ENCODE results near the gene ZBTB26.
"Not testable (repeated sequence)": the region's sequence is repeated elsewhere in the genome, so short reads cannot be mapped to it uniquely, and the experiment has no call there.

The ZBTB26 gene

DNA sequence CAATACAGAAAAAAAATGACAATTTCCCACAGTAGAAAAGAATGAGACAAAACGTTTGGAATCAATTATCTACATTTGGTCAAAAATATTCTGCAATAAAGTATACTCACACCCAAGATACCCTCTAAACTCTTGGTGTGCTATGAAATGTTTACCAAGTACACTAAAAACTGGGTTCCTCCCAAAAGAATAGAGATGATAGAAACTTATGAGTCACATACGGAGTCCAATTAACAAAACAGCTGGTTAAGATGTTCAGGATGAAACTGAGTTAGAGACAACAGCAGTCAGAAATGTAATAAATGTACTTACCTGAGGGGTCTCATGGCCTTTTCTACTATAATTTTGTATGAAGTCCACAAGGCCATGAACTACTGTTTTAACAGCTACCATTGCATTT is 51.9 kb downstream of the ZBTB26 start:
- H3K36me3 ChIP-seq (ENCODE audit: control insufficient read depth, insufficient read depth, low read length, severe bottlenecking), result peaks cover 97% of the 10 kb centered on the region
- H3K4me1 ChIP-seq (ENCODE audit: control insufficient read depth, insufficient read depth, low read length), result no peaks in the 10 kb centered on the region
- no peak overlapping the region for H3K9ac ChIP-seq (ENCODE audit: low read length)
- H3K4me3 ChIP-seq (ENCODE audit: low read length), result no peak overlapping the region
- H3K9me3 ChIP-seq (ENCODE audit: control insufficient read depth, low read length), result no peaks in the 10 kb centered on the region
- DNase-seq (ENCODE audit: low read depth), result no peak
- no peaks in the 10 kb centered on the region for H3K27me3 ChIP-seq (replicated peaks; ENCODE audit: control insufficient read depth, insufficient read depth, low read length)

DNA sequence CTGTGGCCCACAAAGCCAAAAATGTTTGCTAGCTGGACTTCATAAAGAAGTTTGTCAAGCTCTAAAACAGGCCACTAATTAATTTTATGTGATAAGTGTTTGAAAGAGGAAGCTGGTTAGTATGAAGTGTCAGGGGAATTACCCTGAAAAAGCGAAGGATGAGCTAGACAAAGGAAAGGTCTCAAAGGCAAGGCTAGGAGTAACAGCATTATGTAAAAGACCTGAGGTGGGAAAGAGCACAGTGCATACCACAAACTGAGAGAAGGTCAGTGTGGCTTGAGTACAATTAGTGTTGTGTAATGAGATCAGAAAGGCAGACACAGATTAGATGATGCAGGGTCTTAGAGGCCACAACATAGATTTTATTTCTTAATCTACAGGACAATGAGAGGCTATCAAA is 55.8 kb downstream of the ZBTB26 start:
- no peak overlapping the region for H3K4me3 ChIP-seq (ENCODE audit: low read length)
- peaks cover 89% of the 10 kb centered on the region for H3K36me3 ChIP-seq (ENCODE audit: control insufficient read depth, insufficient read depth, low read length, severe bottlenecking)

DNA sequence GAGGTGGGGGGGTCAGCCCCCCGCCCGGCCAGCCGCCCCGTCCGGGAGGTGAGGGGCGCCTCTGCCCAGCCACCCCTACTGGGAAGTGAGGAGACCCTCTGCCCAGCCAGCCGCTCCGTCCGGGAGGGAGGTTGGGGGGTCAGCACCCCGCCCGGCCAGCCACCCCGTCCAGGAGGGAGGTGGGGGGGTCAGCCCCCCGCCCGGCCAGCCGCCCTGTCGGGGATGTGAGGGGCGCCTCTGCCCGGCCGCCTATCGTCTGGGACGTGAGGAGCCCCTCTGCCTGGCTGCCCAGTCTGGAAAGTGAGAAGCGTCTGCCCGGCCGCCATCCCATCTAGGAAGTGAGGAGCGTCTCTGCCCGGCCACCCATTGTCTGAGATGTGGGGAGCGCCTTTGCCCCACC is 64.0 kb downstream of the ZBTB26 start:
- not testable (repeated sequence) for H3K4me3 ChIP-seq (ENCODE audit: low read length); H3K9me3 ChIP-seq (ENCODE audit: control insufficient read depth, low read length); H3K27me3 ChIP-seq (replicated peaks; ENCODE audit: control insufficient read depth, insufficient read depth, low read length); DNase-seq (ENCODE audit: low read depth); H3K4me1 ChIP-seq (ENCODE audit: control insufficient read depth, insufficient read depth, low read length); H3K9ac ChIP-seq (ENCODE audit: low read length)
- peaks cover 48% of the 10 kb centered on the region for H3K36me3 ChIP-seq (ENCODE audit: control insufficient read depth, insufficient read depth, low read length, severe bottlenecking)

More for the DNA sequence above, 55.8 kb downstream of the ZBTB26 start:
- H3K27me3 ChIP-seq (replicated peaks; ENCODE audit: control insufficient read depth, insufficient read depth, low read length), result no peaks in the 10 kb centered on the region
- H3K9me3 ChIP-seq (ENCODE audit: control insufficient read depth, low read length), result no peaks in the 10 kb centered on the region
- no peak for DNase-seq (ENCODE audit: low read depth)
- H3K4me1 ChIP-seq (ENCODE audit: control insufficient read depth, insufficient read depth, low read length), result no peaks in the 10 kb centered on the region
- H3K9ac ChIP-seq (ENCODE audit: low read length), result no peak overlapping the region

DNA sequence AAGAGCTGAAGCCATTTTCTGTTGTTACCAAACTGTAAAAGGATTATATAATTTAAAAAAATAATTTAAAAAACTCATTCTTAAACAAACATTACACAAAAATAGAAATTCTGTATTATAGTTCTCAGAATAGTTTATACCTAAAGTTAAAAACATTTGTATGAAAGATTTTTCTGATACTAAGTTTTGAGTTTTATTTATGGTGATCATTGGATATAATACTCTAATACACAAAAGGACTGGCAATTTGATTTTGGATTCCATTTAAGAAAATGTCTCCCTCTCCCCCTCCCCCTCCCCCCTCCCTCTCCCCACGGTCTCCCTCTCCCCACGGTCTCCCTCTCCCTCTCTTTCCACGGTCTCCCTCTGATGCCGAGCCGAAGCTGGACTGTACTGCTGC is 65.2 kb downstream of the ZBTB26 start:
- H3K36me3 ChIP-seq (ENCODE audit: control insufficient read depth, insufficient read depth, low read length, severe bottlenecking), result peaks cover 49% of the 10 kb centered on the region

More for the DNA sequence above, 65.2 kb downstream of the ZBTB26 start:
- Histone ChIP-seq H3K4me3 (ENCODE audit: low read length) (no peak overlapping the region), H3K27me3 (replicated peaks; ENCODE audit: control insufficient read depth, insufficient read depth, low read length) (no peaks in the 10 kb centered on the region), H3K4me1 (ENCODE audit: control insufficient read depth, insufficient read depth, low read length) (no peaks in the 10 kb centered on the region), H3K9ac (ENCODE audit: low read length) (no peak overlapping the region), H3K9me3 (ENCODE audit: control insufficient read depth, low read length) (no peaks in the 10 kb centered on the region)
- DNase-seq (ENCODE audit: low read depth), result no peak
